ELF-1 (cell line): ENCODE measurements around the gene MED15.
A peak's percentile ranks its signal among the peaks of the same experiment; 100 is the strongest.
"Not testable (repeated sequence)": the region's sequence is repeated elsewhere in the genome, so short reads cannot be mapped to it uniquely, and the experiment has no call there.

Experiments
- DNase-seq: peaks from one replicate; pipeline ENCODE4 v3.0.0-alpha.2; 2016; ENCODE audit warnings: low read depth, low spot score

The MED15 gene

GRCh38 chr22:20582520-20583361 lies 75.3 kb downstream of the MED15 start:
- DNase-seq = no peak

GRCh38 chr22:20583471-20583922 lies 76.1 kb downstream of the MED15 start:
- no peak for DNase-seq

- DNase-seq = no peak
Measured at GRCh38 chr22:20584029-20584871, 76.8 kb downstream of the MED15 start.

- no peak for DNase-seq
Measured at GRCh38 chr22:20584872-20585638, 77.6 kb downstream of the MED15 start.

DNA sequence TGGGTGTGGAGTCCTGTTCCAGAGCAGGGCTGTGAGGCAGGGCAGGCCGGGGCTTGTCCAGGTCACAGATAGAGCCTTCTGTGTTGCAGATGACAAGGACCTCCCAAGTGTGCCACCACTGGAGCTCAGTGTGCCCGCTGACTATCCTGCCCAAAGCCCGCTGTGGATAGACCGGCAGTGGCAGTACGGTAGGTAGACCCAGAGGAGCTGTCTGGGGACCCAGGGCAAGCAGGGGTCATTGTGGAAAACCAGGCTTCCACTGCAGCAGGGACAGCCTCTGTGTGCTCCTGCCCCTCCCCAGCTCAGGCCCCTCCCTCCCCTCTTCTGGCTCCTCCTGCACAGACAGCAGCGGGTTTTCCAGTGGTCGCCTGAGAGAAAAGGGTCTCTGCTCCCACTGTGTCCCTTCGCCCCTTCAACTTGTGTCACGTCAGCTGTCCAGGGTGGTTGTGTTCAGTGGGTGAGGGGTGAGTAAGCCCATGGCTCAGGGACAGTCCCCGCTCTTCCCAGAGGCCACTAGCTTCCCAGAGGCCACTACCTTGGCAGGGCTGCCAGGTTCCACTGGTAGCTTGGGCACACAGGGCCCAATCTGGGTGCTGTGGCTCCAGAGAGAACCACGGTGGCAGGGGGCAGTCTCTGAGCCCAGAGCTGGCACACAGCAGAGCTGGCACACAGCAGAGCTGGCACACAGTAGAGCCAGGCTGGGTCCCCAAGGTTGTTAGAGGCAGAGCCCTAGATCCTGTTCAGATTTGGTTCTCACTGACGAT lies 78.4 kb downstream of the MED15 start:
- DNase-seq = no peak

- no peak for DNase-seq
Measured at GRCh38 chr22:20586403-20586745, 79.0 kb downstream of the MED15 start.

DNA sequence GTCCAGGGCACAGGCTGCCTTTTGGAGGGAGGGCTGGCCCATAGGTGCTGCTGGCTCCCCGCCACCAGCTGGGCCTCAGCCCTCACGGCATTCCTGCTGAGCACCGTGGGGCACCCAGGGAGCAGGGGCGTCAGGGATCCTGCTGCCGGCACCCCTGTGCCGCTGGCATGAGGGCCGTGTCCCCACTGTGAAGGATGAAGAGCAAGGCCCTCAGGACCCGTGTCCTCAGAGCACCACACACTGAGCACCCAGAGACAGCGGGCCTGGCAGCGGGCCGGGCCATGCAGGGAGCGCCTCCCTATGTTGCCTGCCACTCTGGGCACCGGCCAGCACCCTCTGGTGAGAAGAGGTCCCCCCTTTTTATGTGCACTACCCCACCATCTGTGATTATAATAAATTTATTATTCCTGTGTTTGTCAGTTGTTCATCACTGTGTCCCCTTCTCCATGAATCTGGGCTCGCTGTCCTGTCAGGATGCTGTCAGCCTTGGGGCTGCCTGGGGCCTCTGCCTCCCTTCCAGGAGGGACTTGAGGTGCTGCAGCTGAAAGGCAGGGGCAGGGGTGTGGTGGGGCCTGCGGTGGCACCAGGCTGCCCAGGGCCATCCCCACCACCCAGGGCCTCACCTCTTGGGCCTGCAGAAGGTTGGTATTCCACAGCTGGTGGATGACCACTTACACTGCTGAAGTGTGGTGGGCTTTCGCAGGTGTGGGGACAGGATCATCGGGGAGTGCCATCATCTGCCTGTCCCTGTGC lies 80.0 kb downstream of the MED15 start:
- no peak for DNase-seq

GRCh38 chr22:20588092-20588842 lies 80.9 kb downstream of the MED15 start:
- DNase-seq = no peak

- DNase-seq = no peak
Measured at GRCh38 chr22:20588843-20589581, 81.6 kb downstream of the MED15 start.

DNA sequence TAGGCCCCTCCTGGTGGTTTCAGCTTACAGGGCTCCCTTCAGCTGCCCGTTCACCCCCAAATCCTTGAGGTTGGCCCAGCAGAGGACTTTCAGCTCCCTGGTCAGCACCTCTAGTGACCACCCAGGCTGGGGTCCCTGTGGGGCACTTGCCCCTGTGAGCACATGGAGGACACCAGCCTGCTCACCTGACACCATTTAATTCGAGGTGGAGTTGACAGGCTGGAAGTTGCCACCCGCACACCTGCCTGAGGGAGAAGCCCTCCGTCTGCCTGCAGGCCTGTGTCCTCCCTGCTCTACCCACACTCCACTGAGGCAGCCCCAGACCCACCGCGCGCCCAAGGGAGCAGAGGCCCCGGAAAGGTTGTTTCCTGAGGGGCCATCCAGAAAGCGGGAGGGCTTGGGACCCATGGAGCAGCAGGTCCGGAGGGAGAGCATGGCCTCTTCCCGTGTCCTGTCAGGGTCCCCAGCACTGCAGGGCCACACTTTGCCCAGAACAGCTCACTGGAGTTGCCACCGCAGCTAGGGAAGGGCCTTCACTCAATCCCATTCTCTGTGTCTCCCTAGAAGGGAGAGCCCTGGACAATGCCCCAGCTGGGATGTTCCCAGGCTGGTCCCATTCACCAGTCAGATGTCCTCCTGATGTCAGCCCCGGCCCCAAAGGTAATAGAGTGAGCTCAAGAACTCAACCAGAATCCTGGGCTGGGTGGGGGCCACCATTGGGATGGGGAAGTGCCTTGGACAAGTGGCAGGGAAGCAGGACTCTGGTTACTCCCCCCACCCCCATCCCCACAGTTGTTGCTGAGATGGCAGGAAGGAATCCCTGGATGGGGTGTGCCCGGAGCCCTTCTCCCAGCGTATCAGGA lies 82.4 kb downstream of the MED15 start:
- DNase-seq = no peak

DNA sequence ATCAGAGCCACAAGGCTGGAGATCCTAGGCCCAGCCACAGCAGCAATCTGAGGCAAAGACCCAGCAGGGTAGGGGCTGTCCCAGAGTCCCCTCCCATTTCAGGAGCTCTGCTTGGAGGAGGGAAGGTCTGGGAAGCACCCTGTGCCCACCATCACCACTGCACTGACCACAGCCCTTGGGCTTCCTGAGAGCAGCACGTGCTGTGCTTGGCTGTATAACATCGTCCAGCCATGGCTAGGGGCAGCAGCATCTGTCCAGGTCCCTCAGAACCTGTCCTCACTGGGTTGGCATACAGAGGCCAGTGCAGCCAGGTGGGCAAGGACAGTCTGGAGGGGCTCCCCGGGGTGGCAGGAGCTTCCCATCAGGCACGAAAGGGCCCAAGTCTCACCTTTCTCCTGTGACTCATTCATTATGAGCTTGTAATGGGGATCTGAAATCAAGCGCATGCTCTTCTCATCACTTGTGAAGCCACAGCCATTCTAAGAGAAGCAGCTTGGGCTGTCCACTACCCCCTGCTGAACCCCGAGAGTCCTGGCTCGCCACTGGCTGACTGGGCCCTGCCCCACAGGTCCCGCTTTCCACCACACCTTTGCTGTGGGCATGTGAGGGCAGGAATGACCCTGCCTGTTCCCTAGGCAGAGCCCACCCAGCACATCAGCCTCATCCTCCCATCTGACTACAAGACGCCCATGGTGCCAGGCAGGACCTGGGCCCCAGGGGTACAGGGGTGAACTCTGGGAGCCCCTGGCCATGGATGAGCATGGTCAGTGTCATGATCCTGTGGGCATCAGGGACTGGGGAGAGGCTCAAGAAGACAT lies 83.3 kb downstream of the MED15 start:
- no peak for DNase-seq

GRCh38 chr22:20591295-20591645 lies 83.9 kb downstream of the MED15 start:
- no peak for DNase-seq

- DNase-seq = peak; percentile 42
Measured at GRCh38 chr22:20591660-20592310, 84.4 kb downstream of the MED15 start.

- not testable (repeated sequence) for DNase-seq
Measured at GRCh38 chr22:20594038-20594437, 86.6 kb downstream of the MED15 start.

GRCh38 chr22:20594486-20594885 lies 87.1 kb downstream of the MED15 start:
- not testable (repeated sequence) for DNase-seq

DNA sequence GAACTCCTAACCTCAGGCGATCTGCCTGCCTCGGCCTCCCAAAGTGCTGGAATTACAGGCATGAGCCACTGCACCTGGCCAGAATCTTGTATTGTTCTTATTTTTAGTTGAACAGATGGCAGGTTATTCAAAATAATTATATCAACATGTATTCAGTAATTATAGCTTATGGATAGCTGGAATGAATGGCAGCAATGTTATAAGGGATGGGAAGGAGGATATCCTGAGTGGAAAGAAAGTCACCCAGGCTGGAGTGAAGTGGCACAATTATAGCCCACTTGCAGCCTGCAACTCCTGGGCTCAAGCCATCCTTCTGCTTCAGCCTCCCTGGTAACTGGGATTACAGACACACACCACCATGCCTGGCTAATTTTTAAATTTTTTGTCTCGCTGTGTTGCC lies 88.1 kb downstream of the MED15 start:
- no peak for DNase-seq

DNA sequence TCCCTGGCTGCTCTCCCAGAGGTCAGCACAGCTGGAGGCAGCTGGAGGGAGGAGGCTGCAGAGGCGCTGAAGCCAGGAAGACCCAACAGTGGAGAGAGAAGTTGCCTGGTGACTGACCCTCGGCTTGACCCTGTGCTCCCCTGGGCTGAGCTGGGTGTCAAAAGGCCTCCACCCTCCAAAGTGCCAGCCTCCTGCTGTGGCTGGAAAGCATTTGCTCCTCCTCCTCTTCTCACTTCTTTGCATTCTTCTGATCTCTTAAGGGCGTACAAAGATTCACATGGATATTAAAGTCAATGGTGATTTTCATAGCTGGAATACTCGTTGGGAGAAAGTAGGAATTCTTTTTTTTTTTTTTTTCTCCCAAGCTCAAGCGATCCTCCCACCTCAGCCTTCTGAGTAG lies 91.7 kb downstream of the MED15 start:
- no peak for DNase-seq
